Activated T-cell treated with anti-CD3 and anti-CD28 coated beads, Interleukin-2, amount 50 U/mL, for 4 hours (primary cell): ENCODE results near the gene UBA5. TPM values are rescaled to one million over a fixed set of nuclear protein-coding genes. Genes with fewer than 3 reads are reported as not detected.
"Not testable (repeated sequence)": the region's sequence is repeated elsewhere in the genome, so short reads cannot be mapped to it uniquely, and the experiment has no call there.

Experiments
- ATAC-seq, 2 donors: fragments of 200-7000 bp; cut with Tn5 transposase; one replicate each; pipeline ENCODE4 v1.10.0; 2021
- DNase-seq: peaks from one replicate; pipeline ENCODE4 v3.0.0-alpha.2; 2020
- H3K27me3 Mint-ChIP-seq: one replicate; pipeline ENCODE4 v1.8.0; 2021; ENCODE audit warnings: low read depth, mixed read lengths
- H3K36me3 Mint-ChIP-seq: one replicate; pipeline ENCODE4 v1.8.0; 2022; ENCODE audit warnings: mixed read lengths; ENCODE audit not compliant: insufficient read depth
- H3K4me1 Mint-ChIP-seq: one replicate; pipeline ENCODE4 v1.8.0; 2021; ENCODE audit warnings: low read depth, mixed read lengths
- H3K4me3 Mint-ChIP-seq: one replicate; pipeline ENCODE4 v1.8.0; 2021; ENCODE audit warnings: mild to moderate bottlenecking, moderate library complexity, mixed read lengths
- H3K9me3 Mint-ChIP-seq: one replicate; pipeline ENCODE4 v1.8.0; 2021; ENCODE audit warnings: mixed read lengths
- total RNA-seq, 3 donors: library from RNA; stranded (reverse); gene quantifications; one replicate each; pipeline ENCODE4 v1.2.1, GENCODE V29; 2021

The UBA5 gene
- total RNA-seq, 3 donors from 2014 or later = 57.9 to 63.4 (median 61.1) TPM

- no peaks in the 10 kb centered on the region for H3K27me3 Mint-ChIP-seq
- DNase-seq (no peak), ATAC-seq (no peak)
- no peaks in the 10 kb centered on the region for H3K9me3 Mint-ChIP-seq
- H3K36me3 Mint-ChIP-seq = peaks cover 30% of the 10 kb centered on the region
- H3K4me1 Mint-ChIP-seq = no peaks in the 10 kb centered on the region
- no peak overlapping the region for H3K4me3 Mint-ChIP-seq
Measured at GRCh38 chr3:132638706-132639105, 21.4 kb upstream of the UBA5 start.

GRCh38 chr3:132641427-132641826 is 18.7 kb upstream of the UBA5 start:
- H3K4me1 Mint-ChIP-seq, H3K27me3 Mint-ChIP-seq, DNase-seq, H3K9me3 Mint-ChIP-seq, ATAC-seq, H3K4me3 Mint-ChIP-seq: not testable (repeated sequence)
- peaks cover 24% of the 10 kb centered on the region for H3K36me3 Mint-ChIP-seq

DNA sequence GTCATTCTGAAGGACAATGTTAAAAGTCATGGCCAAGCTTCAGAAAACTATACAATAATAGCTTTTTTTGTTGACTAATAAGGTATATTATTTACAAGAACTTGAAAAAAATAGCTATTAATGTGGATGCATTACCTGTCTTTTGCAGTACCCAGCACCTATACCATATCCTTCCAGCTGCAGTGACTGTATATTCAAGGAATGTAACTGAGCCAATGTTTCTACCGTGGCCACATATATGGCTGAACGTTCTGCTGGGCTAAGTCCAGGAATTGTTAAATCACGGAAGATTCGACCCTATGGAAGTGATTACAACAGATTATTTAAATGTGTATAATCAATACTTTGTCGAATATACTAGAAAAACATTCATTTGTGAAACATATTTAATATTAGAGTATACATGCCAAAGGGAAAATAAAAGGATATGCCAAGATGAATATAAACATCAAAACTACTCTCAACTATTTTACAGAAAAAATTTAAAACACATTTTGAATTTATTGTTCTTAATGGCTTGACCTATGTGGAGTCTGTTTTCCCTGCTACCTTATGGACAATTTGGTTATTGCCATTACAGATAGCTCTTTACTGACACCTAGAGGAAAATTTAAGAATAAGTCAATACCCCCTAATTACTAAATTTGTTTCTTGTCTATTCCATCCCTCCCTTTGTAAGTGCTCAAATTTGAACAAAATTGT is 18.1 kb upstream of the UBA5 start:
- DNase-seq (no peak), ATAC-seq (no peak)
- Mint-ChIP-seq H3K4me1 (no peaks in the 10 kb centered on the region), H3K9me3 (no peaks in the 10 kb centered on the region), H3K27me3 (no peaks in the 10 kb centered on the region), H3K36me3 (peaks cover 23% of the 10 kb centered on the region), H3K4me3 (no peak overlapping the region)

GRCh38 chr3:132642539-132642847 is 17.6 kb upstream of the UBA5 start:
- H3K4me3 Mint-ChIP-seq = no peak overlapping the region
- DNase-seq (no peak), ATAC-seq (no peak)
- H3K36me3 Mint-ChIP-seq = peaks cover 20% of the 10 kb centered on the region
- no peaks in the 10 kb centered on the region for H3K4me1 Mint-ChIP-seq
- no peaks in the 10 kb centered on the region for H3K27me3 Mint-ChIP-seq
- no peaks in the 10 kb centered on the region for H3K9me3 Mint-ChIP-seq

- ATAC-seq (no peak), DNase-seq (no peak)
- Mint-ChIP-seq H3K4me3 (no peak overlapping the region), H3K4me1 (no peaks in the 10 kb centered on the region), H3K36me3 (peaks cover 17% of the 10 kb centered on the region), H3K9me3 (no peaks in the 10 kb centered on the region), H3K27me3 (no peaks in the 10 kb centered on the region)
Measured at GRCh38 chr3:132643366-132643765, 16.8 kb upstream of the UBA5 start.

DNA sequence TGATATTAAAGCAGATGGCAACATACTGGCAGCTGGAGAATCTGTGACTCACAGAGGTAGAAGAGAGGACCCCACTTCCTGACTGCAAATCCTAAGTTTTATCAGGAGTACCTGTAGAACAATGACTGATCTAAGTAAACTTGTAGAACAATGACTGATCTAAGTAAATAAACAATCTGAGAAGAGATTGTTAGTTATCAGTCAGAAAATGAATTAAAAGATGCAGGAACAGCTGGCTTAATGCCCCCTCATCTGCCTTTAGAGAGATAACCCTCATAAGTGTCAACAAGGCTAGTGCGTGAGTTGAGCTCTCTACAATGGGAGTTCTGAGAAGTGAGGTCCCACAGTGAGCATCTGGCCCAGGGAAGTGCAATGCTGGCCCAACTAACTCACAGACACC is 15.1 kb upstream of the UBA5 start:
- Mint-ChIP-seq H3K27me3 (no peaks in the 10 kb centered on the region), H3K9me3 (no peaks in the 10 kb centered on the region), H3K4me1 (no peaks in the 10 kb centered on the region), H3K36me3 (peaks cover 8% of the 10 kb centered on the region), H3K4me3 (no peak overlapping the region)
- DNase-seq (no peak), ATAC-seq (no peak)

- Mint-ChIP-seq H3K4me1 (peaks cover 3% of the 10 kb centered on the region), H3K9me3 (no peaks in the 10 kb centered on the region), H3K36me3 (peaks cover 2% of the 10 kb centered on the region), H3K4me3 (no peak overlapping the region), H3K27me3 (no peaks in the 10 kb centered on the region)
- DNase-seq (no peak), ATAC-seq (no peak)
Measured at GRCh38 chr3:132650153-132650552, 10.0 kb upstream of the UBA5 start.

DNA sequence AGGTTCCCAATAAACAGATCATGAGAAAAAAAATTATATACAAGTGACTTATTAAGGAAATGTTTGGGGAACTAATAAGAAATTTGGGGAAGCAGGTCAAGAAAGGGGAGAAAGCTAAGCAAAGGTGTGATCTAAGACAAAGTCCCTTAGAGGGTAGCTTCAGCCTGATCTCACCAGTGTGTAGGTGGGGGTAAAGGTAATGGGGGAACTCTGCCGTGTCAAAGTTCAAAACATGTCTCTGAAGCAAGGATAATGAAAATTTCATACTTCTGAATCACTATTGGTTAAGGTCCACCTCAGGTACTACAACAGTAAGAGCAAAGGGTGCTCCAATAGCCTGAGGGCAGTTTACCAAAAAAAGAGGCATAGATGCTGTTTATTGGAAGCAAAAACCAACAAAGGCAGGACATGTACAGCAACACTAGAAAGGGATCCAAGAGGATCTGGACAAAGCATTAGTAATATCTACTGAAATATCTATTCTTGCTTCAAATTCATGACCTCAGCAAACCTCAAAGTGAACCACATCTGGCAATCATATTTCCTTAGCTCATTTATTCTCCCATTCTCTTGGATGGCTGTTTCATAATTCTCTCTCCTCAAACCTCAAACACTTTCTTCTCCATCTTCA is 7.4 kb upstream of the UBA5 start:
- Mint-ChIP-seq H3K36me3 (no peaks in the 10 kb centered on the region), H3K9me3 (no peaks in the 10 kb centered on the region), H3K27me3 (no peaks in the 10 kb centered on the region), H3K4me3 (no peak overlapping the region), H3K4me1 (peaks cover 12% of the 10 kb centered on the region)
- ATAC-seq = no peak
- no peak for DNase-seq

DNA sequence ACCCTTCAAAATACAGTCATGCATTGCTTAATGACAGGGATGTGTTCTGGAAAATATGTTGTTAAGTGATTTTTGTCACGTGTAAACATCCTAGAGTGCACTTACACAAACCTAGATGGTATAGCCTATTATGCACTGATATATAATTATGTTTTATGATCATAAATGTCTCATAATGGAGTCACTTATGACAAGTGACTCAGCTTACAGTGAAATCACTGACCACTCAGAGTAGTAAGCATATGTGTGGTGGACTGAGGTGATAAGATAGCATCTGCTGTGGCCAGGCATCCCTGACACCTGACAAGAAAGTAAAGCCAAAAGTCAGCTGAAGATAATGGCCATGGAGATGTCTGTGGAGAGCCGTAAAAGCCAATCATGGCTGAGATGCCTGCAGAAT is 5.9 kb upstream of the UBA5 start:
- Mint-ChIP-seq H3K27me3 (no peaks in the 10 kb centered on the region), H3K4me3 (no peak overlapping the region), H3K4me1 (peaks cover 22% of the 10 kb centered on the region), H3K36me3 (no peaks in the 10 kb centered on the region), H3K9me3 (no peaks in the 10 kb centered on the region)
- DNase-seq = no peak
- ATAC-seq = no peak

GRCh38 chr3:132654721-132655120 is 5.4 kb upstream of the UBA5 start:
- no peak for ATAC-seq
- peaks cover 23% of the 10 kb centered on the region for H3K4me1 Mint-ChIP-seq
- no peak for DNase-seq
- no peaks in the 10 kb centered on the region for H3K9me3 Mint-ChIP-seq
- no peak overlapping the region for H3K4me3 Mint-ChIP-seq
- no peaks in the 10 kb centered on the region for H3K27me3 Mint-ChIP-seq
- no peaks in the 10 kb centered on the region for H3K36me3 Mint-ChIP-seq

DNA sequence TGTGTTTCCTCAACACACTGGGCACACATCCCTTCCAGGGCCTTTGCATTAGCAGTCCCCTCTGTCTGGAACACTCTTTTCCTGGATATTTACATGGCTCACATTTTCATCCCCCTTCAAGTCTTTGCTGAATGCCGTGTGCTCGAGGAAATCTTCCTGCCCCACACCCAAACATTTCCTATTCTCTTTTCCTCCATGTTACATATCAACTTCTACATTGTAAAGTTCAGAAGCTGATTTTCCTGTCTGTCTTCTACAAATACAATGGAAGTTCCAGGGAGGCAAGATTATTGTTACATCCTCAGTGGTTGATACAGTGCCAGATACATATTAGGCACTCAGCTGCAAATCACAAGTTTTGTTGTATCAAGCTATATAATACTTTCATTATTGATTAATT is 4.7 kb upstream of the UBA5 start:
- Mint-ChIP-seq H3K36me3 (no peaks in the 10 kb centered on the region), H3K4me1 (peaks cover 23% of the 10 kb centered on the region)
- DNase-seq = no peak

DNA sequence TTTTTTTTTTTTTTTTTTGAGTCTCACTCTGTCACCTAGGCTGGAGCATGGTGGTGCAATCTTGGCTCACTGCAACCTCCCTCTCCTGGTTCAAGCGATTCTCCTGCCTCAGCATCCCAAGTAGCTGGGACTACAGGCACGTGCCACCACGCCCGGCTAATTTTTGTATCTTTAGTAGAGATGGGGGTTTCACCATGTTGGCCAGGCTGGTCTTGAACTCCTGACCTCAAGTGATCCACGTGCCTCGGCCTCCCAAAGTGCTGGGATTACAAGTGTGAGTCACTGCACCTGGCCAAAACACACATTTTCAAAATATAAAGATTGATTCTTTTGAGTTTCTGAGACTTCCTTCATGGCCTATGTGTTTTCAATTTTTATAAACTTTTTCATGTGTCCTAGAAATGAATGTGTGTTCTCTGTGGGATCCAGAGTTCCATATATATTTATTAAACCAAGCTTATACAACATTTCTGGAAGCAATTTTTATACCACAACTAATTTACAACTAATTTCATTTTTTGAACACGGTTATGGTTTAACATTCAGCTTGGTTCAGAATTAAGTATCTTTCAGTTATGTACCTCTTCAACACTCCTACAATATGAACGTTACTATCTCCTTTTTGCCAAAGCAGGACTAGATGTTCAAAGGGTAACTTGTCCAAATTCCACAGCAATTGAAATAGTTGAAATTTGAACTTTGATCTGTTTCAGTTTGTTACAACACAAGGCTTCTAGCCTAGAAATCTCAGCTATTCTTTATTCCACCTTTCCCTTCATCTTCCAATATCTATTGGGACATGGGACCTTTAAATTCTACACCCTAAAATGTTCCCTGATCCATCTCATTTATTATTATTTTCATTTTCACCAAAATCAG is 2.0 kb upstream of the UBA5 start:
- H3K4me1 Mint-ChIP-seq = peaks cover 34% of the 10 kb centered on the region
- DNase-seq = no peak
- ATAC-seq = no peak
- no peaks in the 10 kb centered on the region for H3K27me3 Mint-ChIP-seq
- H3K9me3 Mint-ChIP-seq = no peaks in the 10 kb centered on the region
- peaks cover 3% of the 10 kb centered on the region for H3K36me3 Mint-ChIP-seq
- H3K4me3 Mint-ChIP-seq = peak overlapping the region; percentile 98

More for the DNA sequence above, 4.7 kb upstream of the UBA5 start:
- no peaks in the 10 kb centered on the region for H3K27me3 Mint-ChIP-seq
- no peaks in the 10 kb centered on the region for H3K9me3 Mint-ChIP-seq
- ATAC-seq = no peak
- no peak overlapping the region for H3K4me3 Mint-ChIP-seq

DNA sequence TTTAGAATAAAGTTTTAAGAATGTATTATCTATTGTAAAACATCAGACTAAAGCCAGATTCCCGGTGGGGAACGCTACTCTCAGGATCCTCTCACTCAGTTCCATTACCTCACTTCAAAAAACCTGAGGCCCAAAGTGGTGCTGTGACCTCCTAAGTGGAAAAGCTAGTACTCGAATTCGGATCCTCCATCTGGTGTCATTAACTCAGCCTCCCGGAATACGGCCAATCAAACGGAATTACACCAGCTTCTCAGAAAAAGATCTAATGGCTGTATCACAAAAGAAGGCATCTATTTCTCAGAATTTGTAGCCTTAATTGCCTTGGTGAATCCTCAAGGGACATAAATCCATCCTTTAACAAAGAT is 1.1 kb upstream of the UBA5 start:
- Mint-ChIP-seq H3K27me3 (no peaks in the 10 kb centered on the region), H3K4me1 (peaks cover 42% of the 10 kb centered on the region), H3K4me3 (peak overlapping the region; percentile 98), H3K9me3 (no peaks in the 10 kb centered on the region), H3K36me3 (peaks cover 3% of the 10 kb centered on the region)
- DNase-seq (no peak), ATAC-seq (no peak)

GRCh38 chr3:132659365-132660051 is 621 bp upstream of the UBA5 start, which contains the start of gene ACAD11:
TSS of gene ACAD11 (minus strand) at chr3:132659809. CDS start at chr3:132659751, 58 bp downstream.
- peak within 1 kb of the TSS; percentile 98 for H3K4me3 Mint-ChIP-seq
- no peaks in the 10 kb centered on the region for H3K27me3 Mint-ChIP-seq
- H3K4me1 Mint-ChIP-seq = peaks cover 43% of the 10 kb centered on the region
- peaks cover 3% of the 10 kb centered on the region for H3K36me3 Mint-ChIP-seq
- DNase-seq (peak; percentile 5), ATAC-seq (peak; percentile 17 to 29)
- no peaks in the 10 kb centered on the region for H3K9me3 Mint-ChIP-seq
